OCI-LY1 (cell line): ENCODE data around the gene IFT25.

Experiments used
- H2AFZ ChIP-seq: fragments of 200-600 bp; sonication (generic), shearing (Covaris generic); 2 replicates; pipeline ENCODE4 v1.6.0; 2014; ENCODE audit warnings: antibody characterized with exemption, mild to moderate bottlenecking, low read length
- H3F3A ChIP-seq: fragments of 200-600 bp; sonication (generic), shearing (Covaris generic); 2 replicates; pipeline ENCODE4 v1.6.0; 2014; ENCODE audit warnings: mild to moderate bottlenecking, antibody characterized with exemption, low read length, moderate library complexity; ENCODE audit not compliant: insufficient read depth
- H3K27ac ChIP-seq: fragments of 200-600 bp; sonication (generic); 2 replicates; pipeline ENCODE4 v1.5.1; 2014; ENCODE audit warnings: low read length, mixed run types, mild to moderate bottlenecking, low read depth; ENCODE audit not compliant: poor library complexity, severe bottlenecking
- H3K27me3 ChIP-seq: fragments of 200-600 bp; sonication (generic); 2 replicates; pipeline ENCODE4 v1.6.0; 2014; ENCODE audit warnings: antibody characterized with exemption, mild to moderate bottlenecking, low read length, moderate library complexity; ENCODE audit not compliant: insufficient read depth
- H3K36me3 ChIP-seq: fragments of 200-600 bp; sonication (generic); 2 replicates; pipeline ENCODE4 v1.6.1; 2014; ENCODE audit warnings: mild to moderate bottlenecking, antibody characterized with exemption, low read length, moderate library complexity, mixed read lengths; ENCODE audit not compliant: insufficient read depth
- H3K4me1 ChIP-seq: fragments of 200-600 bp; sonication (generic); 2 replicates; pipeline ENCODE4 v1.5.1; 2014; ENCODE audit warnings: mild to moderate bottlenecking, low read length, moderate library complexity; ENCODE audit not compliant: insufficient read depth, severe bottlenecking
- H3K4me2 ChIP-seq: fragments of 200-600 bp; sonication (generic), shearing (Covaris generic); 2 replicates; pipeline ENCODE4 v1.6.1; 2014; ENCODE audit warnings: low read length
- H3K4me3 ChIP-seq: fragments of 200-600 bp; sonication (generic); 2 replicates; pipeline ENCODE4 v1.5.1; 2014; ENCODE audit warnings: low read length, low read depth, mild to moderate bottlenecking, mixed read lengths; ENCODE audit not compliant: poor library complexity, severe bottlenecking
- H3K79me2 ChIP-seq: fragments of 200-600 bp; shearing (Covaris generic); 2 replicates; pipeline ENCODE4 v1.6.1; 2016; ENCODE audit warnings: mixed run types, low read length, mixed read lengths; ENCODE audit not compliant: insufficient read depth
- H3K9ac ChIP-seq: fragments of 200-600 bp; sonication (generic), shearing (Covaris generic); 2 replicates; pipeline ENCODE4 v1.6.1; 2014; ENCODE audit warnings: mild to moderate bottlenecking, low read length, mixed read lengths
- H3K9me2 ChIP-seq: fragments of 200-600 bp; sonication (generic), shearing (Covaris generic); 2 replicates; pipeline ENCODE4 v1.6.1; 2014; ENCODE audit warnings: low read depth, mild to moderate bottlenecking, low read length, mixed read lengths
- H3K9me3 ChIP-seq: fragments of 200-600 bp; shearing (Covaris generic); 2 replicates; pipeline ENCODE4 v1.6.1; 2014; ENCODE audit warnings: low read length, mixed read lengths
- H4K20me1 ChIP-seq: fragments of 200-600 bp; sonication (generic), shearing (Covaris generic); 2 replicates; pipeline ENCODE4 v1.6.0; 2016; ENCODE audit warnings: mild to moderate bottlenecking, low read length; ENCODE audit not compliant: insufficient read depth
- EZH2 ChIP-seq: fragments of 200-600 bp; sonication (generic), shearing (Covaris generic); IDR thresholded peaks from 2 replicates; pipeline ENCODE4 v1.8.0; 2017; ENCODE audit warnings: borderline replicate concordance, mixed run types, mild to moderate bottlenecking, antibody characterized with exemption, low read length, moderate library complexity, mixed read lengths
- TF ChIP-seq, protein P1 (sequence below): fragments of 200-600 bp; sonication (generic), shearing (Covaris generic); IDR thresholded peaks from 2 replicates; pipeline ENCODE4 v1.5.1; 2017; ENCODE audit warnings: mild to moderate bottlenecking, antibody characterized with exemption, low read length, moderate library complexity, mixed read lengths

IFT25 gene

DNA sequence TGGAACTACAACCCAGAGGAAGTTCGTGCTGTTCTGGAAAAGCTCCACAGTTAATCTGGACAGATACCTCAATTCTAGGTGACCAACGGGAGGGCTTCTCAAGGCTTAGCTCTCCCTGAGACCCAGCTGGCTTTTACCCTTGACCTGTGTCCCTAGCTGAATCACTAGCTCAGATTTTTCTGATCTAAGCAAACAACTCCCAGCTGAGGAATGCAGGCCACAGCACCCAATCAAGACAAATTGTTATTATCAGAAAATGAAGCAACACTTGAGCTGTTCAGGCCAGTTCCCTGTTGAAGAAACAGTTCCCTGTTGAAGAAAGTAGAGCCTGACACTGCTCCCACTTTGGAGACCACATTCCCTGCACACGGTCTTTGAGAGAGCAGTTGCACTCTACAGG is 35.6 kb downstream of the IFT25 start:
- Histone ChIP-seq H4K20me1 (no peaks in the 10 kb centered on the region), H3K4me1 (no peaks in the 10 kb centered on the region), H3K4me2 (no peak overlapping the region), H3K9me3 (no peaks in the 10 kb centered on the region), H2AFZ (no peak overlapping the region), H3K4me3 (no peak overlapping the region), H3K79me2 (no peaks in the 10 kb centered on the region), H3K27me3 (no peaks in the 10 kb centered on the region), H3K36me3 (no peaks in the 10 kb centered on the region), H3K9ac (no peak overlapping the region), H3K27ac (no peak overlapping the region), H3K9me2 (no peaks in the 10 kb centered on the region), H3F3A (no peaks in the 10 kb centered on the region)
- TF ChIP-seq, protein P1, sequence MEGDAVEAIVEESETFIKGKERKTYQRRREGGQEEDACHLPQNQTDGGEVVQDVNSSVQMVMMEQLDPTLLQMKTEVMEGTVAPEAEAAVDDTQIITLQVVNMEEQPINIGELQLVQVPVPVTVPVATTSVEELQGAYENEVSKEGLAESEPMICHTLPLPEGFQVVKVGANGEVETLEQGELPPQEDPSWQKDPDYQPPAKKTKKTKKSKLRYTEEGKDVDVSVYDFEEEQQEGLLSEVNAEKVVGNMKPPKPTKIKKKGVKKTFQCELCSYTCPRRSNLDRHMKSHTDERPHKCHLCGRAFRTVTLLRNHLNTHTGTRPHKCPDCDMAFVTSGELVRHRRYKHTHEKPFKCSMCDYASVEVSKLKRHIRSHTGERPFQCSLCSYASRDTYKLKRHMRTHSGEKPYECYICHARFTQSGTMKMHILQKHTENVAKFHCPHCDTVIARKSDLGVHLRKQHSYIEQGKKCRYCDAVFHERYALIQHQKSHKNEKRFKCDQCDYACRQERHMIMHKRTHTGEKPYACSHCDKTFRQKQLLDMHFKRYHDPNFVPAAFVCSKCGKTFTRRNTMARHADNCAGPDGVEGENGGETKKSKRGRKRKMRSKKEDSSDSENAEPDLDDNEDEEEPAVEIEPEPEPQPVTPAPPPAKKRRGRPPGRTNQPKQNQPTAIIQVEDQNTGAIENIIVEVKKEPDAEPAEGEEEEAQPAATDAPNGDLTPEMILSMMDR = no peak
- no peak for TF ChIP-seq EZH2

DNA sequence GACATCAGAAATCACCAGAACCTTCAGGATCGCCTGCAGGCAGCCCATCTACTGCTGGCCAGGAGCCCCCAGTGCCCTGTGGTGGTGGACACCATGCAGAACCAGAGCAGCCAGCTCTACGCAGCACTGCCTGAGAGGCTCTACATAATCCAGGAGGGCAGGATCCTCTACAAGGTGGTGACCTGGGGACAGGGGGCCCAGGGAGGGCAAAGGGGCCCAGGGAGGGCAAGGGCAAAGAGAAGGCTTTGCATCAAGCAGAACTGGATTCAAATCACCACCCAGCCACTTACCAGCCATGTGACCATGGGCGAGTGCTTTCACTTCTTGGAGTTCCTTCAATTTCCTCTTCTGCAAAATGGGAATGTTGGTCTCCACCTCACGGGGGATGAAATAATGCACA is 39.4 kb downstream of the IFT25 start:
- Histone ChIP-seq H3K27me3 (no peaks in the 10 kb centered on the region), H2AFZ (no peak overlapping the region)

DNA sequence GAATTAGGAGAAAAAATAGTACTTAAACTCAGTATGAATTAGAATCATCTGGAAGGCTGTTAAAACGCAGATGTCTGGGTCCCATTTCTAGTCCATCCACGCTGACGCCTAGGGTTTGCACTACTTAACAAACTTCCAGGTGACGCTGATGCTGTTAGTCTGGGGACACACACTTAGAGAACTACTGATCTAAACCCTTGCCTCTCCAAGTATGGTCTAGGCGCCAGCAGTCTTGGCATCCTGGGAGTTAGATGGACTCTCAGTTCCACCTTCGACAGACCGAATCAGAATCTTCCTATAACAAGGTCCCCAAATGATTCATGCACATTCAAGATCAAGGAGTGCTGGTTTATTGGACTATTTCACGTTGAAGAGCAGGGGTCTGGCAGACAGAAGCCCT is 40.0 kb downstream of the IFT25 start:
- H3K27me3 ChIP-seq = no peaks in the 10 kb centered on the region
- no peak overlapping the region for H3K27ac ChIP-seq
- no peaks in the 10 kb centered on the region for H3K79me2 ChIP-seq
- no peaks in the 10 kb centered on the region for H4K20me1 ChIP-seq
- no peaks in the 10 kb centered on the region for H3K36me3 ChIP-seq
- no peaks in the 10 kb centered on the region for H3K4me1 ChIP-seq
- H3K4me3 ChIP-seq = no peak overlapping the region
- no peak overlapping the region for H3K4me2 ChIP-seq
- H3K9me3 ChIP-seq = no peaks in the 10 kb centered on the region
- no peak overlapping the region for H3K9ac ChIP-seq
- H3F3A ChIP-seq = no peaks in the 10 kb centered on the region
- TF ChIP-seq EZH2 = no peak
- TF ChIP-seq, protein P1 = no peak
- no peaks in the 10 kb centered on the region for H3K9me2 ChIP-seq
- no peak overlapping the region for H2AFZ ChIP-seq

More for the DNA sequence above, 39.4 kb downstream of the IFT25 start:
- Histone ChIP-seq H3K4me2 (no peak overlapping the region), H3K36me3 (no peaks in the 10 kb centered on the region), H3K4me3 (no peak overlapping the region), H3K27ac (no peak overlapping the region), H3K9me2 (no peaks in the 10 kb centered on the region), H3K4me1 (no peaks in the 10 kb centered on the region), H3K9me3 (no peaks in the 10 kb centered on the region), H4K20me1 (no peaks in the 10 kb centered on the region), H3K79me2 (no peaks in the 10 kb centered on the region), H3F3A (no peaks in the 10 kb centered on the region), H3K9ac (no peak overlapping the region)
- no peak for TF ChIP-seq EZH2
- TF ChIP-seq, protein P1 = no peak
